T47D (cell line): ENCODE data around the gene MT1H.
"Not testable (repeated sequence)": the region's sequence is repeated elsewhere in the genome, so short reads cannot be mapped to it uniquely, and the experiment has no call there.

Source experiments
- DNase-seq, 2 experiments: peaks; one replicate each; pipeline versions ENCODE4 v3.0.0 to v3.0.0-alpha.2; 2011 to 2012; ENCODE audit warnings: low read depth in 1 of 2, low spot score in 1 of 2
- JUND ChIP-seq: IDR thresholded peaks from 2 replicates; pipeline ENCODE4 v1.6.1; 2012; ENCODE audit warnings: low read depth
- in situ Hi-C: cut with HindIII; loops from 2 replicates; pipeline ENCODE4 v1.10.0; 2016; ENCODE audit warnings: low sequenced_read_pairs, low pct_unique_long_range_greater_than_20kb

Gene MT1H

DNA sequence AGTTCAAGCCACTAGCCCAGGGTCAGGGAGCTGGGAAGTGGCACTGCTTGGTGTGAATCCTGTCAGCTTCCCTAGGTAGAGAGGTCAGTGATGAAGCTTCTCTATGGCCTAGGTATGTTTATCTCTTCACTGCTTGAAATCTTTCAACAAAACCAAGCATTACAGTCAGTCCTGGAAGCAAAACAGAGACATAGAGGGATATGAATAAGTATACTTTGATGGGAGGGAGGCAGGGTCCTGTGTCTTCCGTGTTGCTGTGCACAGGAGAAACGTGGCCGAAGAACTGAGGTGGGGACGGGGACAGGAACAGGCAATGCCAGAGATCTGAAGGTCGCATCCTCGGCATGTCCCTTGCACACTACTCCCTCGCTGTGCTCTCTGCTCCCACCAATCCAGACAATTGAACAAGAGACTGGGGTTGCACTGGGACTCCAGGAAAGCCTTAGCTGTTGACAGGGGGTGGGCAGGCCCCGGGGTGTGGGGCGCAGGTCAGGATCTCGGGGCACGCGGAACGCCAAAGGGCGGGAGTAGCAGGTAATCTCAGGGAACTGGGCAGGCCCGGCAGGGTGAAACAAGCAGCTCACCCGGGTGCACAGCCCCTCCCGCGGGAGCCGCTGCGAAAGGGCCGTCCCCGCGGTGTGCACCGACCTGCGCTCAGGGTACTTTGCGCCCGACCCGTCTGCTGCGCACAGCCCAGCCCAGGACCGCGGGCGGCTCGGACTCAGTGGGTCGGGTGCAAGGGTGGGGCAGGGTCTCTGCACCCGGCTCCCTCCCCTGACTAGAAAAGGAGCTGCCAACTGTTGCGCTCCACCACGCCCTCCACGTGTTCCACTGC, at the start of gene MT1H:
Gene MT1H (plus strand): TSS at position 810 of the 835 bp plus-strand sequence. CDS start 71 bp downstream, outside the sequence.
- in situ Hi-C loops = no loop called here
- no peak for DNase-seq
- TF ChIP-seq JUND = no peak

DNA sequence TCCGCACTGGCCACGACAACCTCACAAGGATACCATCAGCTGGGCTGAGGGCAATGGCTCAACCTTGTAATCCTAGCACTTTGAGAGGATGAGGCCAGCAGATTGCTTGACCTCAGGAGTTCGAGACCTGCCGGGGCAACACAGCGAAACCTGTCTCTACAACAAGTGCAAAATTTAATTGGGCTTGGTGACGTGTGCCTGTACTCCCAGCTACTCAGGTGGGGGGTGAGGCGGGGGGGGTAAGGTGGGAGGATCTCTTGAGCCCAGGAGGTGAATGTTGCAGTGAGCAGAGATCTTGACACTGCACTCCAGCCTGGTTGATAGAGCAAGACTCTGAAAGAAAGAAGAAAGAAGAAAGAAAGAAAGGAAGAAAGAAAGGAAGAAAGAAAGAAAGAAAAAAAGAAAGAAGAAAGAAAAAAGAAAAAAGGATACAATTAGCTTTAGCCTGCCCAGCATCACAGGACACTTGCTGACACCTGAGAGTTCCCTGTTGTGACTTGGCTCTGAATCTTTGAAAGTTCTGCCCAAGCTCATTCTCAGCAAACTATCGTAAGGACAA, 49.2 kb upstream of the MT1H start:
- in situ Hi-C loops = no loop called here
- no peak for TF ChIP-seq JUND
- no peak for DNase-seq

DNA sequence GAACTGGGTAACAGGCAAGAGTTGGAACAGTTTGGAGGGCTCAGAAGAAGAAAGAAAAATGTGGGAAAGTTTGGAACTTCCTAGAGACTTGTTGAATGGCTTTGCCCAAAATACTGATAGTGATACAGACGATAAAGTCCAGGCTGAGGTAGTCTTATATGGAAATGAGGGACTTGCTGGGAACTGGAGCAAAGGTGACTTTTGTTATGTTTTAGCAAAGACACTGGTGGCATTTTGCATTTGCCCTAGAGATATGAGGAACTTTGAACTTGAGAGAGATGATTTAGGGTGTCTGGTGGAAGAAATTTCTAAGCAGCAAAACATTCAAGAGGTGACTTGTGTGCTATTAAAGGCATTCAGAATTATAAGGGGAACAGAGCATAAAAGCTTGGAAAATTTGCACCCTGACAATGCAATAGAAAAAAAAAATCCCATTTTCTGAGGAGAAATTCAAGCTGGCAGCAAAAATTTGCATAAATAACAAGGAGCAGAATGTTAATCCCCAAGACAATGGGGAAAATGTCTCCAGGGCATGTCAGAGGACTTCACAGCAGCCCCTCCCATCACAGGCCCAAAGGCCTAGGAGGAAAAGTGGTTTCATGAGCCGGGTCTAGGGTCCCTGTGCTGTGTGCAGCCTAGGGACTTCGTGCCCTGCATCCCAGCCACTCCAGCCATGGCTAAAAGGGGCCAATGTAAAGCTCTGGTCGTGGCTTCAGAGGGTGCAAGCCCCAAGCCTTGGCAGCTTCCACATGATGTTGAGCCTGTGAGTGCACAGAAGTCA, 47.8 kb upstream of the MT1H start:
- in situ Hi-C loops, DNase-seq: not testable (repeated sequence)

DNA sequence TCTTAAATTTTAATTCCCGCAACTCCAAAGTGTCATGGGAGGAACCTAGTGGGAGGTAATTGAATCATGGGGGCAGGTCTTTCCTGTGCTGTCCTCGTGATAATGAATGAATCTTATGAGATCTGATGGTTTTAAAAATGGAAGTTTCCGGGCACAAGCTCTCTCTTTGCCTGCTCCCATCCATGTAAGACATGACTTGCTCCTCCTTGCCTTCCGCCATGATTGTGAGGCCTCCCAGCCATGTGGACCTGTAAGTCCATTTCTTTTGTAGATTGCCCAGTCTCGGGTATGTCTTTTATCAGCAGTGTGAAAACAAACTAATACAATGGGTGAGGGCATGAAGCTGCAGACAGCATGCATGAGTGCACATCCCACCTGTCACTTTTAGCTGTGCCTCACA, 46.4 kb upstream of the MT1H start:
- DNase-seq, in situ Hi-C loops: not testable (repeated sequence)

DNA sequence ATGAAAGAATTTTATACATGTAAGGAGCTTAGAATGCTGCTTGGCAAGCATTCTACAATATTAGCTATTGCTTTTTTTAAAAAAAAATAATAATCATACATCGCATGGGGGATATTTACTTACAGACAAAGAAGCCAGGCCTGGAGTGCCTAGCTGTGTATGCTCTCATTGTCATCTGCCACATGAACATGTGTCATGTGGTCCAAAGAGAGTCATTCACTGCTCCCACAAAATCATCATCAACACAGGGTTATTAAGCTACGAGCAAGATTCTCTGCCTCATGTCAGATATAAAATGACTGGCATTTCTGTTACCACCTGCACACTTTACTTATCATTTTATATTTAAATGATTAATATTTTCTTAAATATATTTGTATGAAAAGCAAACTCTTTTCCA, 46.0 kb upstream of the MT1H start:
- TF ChIP-seq JUND = no peak
- in situ Hi-C loops = no loop called here
- no peak for DNase-seq

DNA sequence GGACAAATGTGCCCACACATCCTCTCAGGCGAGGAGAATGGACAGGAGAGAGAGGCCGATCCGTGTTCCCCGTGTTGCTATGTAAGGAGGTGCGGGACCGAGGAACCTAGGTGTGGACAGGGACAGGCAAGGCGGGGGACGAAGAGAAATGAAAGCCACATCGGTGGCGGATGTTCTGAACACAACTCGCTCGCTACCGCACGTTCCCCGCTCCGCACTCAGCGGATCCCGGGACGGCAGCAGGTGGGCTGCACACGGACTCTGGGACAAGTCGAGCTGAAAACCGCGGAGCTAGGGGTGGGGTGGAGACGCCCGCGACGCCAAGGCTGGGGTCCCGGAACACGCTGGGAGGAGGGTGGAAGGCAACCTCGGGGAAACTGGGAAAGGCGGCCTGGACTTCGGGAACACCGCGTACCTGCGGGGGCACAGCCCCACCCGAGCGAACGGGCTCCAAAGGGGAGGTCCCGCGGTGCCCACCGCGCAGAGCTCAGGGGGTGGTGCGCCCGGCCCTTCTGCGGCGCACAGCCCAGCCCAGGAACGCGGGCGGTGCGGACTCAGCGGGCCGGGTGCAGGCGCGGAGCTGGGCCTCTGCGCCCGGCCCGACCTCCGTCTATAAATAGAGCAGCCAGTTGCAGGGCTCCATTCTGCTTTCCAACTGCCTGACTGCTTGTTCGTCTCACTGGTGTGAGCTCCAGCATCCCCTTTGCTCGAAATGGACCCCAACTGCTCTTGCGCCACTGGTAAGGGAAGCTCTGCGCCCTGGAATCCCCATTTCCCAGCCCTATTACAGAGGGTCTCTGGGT, 44.3 kb upstream of the MT1H start, which contains the start of gene MT1E:
Gene MT1E (plus strand): TSS at position 642 of the 803 bp plus-strand sequence. CDS start 71 bp downstream, at position 713.
- no peak for TF ChIP-seq JUND
- DNase-seq = no peak
- in situ Hi-C loops = no loop called here

DNA sequence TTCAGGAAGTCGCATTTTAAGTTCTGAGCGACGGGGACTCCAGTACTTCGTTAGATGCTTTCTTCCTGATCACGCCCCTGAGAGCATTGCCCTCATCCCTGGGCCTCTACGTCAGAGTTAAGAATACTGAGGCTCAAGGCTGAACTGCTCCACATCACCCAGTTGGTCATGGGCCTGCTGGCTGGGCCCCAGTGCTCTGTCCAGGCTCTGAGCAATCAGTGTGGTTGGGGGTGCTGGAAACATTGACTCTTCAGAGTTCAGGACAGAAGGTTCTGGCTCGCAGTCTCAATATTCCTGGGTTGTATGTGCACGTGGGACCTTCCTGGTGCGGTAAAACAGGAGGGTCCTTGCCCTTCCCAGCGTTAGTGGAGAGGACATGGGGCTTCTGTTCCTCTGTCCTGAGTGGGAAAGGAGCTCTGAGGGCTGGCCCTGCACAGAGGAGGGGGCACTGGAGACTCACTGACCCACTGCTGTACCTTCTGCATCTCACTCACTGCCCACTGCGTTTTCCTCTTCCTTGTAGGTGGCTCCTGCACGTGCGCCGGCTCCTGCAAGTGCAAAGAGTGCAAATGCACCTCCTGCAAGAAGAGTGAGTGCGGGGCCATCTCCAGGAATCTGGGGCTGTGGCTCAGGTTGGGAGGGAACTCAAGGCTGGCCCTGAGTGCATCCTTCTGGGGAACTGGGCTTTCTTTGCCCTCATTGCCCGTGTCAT, 43.5 kb upstream of the MT1H start:
- no peak for DNase-seq
- no peak for TF ChIP-seq JUND
- in situ Hi-C loops = no loop called here

DNA sequence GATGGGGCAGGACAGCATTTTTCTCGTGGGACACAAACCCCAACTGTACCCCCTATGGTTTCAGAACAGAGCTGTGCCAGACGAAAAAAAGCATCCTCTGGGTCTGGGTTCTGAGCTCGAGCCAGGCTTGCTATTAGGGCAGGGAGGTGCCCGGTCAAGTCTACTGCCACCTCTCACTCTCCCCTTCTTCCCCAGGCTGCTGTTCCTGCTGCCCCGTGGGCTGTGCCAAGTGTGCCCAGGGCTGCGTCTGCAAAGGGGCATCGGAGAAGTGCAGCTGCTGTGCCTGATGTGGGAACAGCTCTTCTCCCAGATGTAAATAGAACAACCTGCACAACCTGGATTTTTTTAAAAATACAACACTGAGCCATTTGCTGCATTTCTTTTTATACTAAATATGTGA, 42.9 kb upstream of the MT1H start:
- TF ChIP-seq JUND = no peak
- DNase-seq = no peak
- in situ Hi-C loops = no loop called here

DNA sequence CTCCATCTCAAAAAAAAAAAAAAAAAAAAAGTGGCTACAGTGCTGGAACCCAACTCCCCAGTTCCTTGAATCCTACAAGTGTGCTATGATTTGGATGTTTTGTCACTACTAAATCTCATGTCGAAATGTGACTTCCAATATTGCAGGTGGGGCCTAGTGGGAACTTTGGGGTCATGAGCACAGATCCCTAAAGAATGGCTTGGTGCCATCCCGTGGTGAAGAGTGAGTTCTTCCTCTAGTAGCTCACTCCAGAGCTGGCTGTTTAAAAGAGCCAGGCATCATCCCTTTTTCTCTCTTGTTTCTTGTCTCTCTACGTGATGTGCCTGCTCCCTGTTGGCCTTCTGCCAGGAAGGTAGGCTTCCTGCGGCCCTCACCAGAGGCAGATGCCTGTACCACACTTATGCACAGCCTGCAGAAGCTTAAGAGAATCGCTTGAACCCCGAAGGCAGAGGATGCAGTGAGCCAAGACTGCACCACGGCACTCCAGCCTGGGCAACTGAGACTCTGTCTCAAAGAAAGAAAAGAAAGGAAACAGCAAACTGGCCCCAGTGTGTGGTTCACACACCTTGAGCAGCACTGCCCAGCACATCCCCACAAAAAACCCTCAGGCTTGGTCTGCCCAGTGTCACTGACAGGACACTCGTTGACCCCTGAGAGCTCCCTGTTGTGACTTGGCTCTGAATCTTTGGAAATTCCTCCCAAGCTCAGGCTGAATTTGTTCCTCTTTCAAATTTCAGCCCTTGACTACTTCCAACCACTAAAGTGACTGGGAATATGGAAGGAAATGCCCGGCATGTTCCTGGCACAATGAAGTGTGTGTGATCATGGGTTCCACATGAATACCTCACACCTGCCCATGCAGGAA, 40.9 kb upstream of the MT1H start:
- TF ChIP-seq JUND = no peak
- no peak for DNase-seq
- in situ Hi-C loops = no loop called here

DNA sequence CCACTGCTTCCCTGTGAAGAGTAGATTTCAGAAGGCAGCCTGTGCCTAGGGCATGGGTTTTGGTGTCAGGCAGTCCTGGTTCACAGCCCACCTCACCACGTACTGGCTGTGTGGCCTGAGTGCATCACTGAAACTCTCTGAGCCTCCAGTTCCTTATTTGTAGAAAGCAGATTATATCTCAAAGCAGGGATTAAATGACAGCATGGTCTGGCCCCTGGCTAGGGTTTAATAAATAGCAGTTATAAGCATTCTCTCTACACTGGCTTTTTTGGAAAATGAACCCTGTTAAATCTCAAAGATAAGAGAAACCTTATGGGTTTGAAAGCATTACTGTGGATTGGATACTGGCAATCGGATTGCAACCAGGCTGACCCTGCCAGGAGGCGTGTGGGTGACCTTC, 40.1 kb upstream of the MT1H start:
- TF ChIP-seq JUND = no peak
- no peak for DNase-seq
- in situ Hi-C loops = no loop called here

DNA sequence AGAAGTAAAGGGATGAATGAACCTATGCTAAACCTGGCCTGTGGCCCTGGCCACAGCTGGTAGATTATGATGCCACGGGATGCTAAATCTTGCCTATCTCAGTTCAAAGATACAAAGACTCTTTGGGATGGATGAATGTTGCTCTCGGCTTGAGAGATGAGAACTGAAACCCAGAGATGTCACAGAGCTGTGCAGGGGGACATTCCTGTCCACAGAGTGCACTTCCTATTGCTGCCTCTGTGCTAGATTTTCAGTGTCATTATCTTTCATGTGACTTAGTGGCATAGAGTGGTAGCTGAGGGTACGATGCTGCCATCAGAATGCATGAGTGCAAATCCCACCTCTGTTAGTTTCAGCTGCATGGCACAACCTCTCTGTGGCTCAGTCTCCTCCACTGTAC, 39.5 kb upstream of the MT1H start:
- no peak for TF ChIP-seq JUND
- DNase-seq = no peak
- in situ Hi-C loops = no loop called here
